Urothelium cell line (cell line): ENCODE measurements around the gene L3HYPDH.
"Not testable (repeated sequence)": the region's sequence is repeated elsewhere in the genome, so short reads cannot be mapped to it uniquely, and the experiment has no call there.

Source experiments
- DNase-seq: peaks from one replicate; pipeline ENCODE4 v3.0.0; 2011; ENCODE audit warnings: low spot score, mixed read lengths
- FAIRE-seq: peaks from 2 replicates; lab custom pipeline; 2011; peaks lifted over from hg19 to GRCh38; lab: Jason Lieb, UNC

Gene L3HYPDH

DNA sequence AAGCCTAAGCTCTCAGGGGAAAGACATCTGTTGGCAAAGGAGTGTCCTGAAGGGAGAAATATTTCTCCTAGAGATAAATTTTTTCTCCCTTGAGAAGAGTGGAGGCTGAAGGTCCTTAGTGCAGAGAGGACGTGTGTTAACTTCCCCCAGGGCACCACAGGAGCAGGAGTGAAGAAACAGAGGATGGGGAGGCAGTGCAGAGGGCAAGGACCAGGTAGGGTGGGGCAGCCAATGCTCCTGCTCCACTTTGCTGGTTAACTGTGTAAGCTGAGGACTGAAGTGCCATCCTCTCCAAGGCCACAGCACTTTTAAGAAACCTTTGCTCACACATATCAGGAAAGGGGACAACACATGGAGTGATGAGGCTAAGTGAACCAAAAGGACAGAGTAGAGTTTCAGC, 4.0 kb downstream of the L3HYPDH start:
- DNase-seq (no peak), FAIRE-seq (no peak)

DNA sequence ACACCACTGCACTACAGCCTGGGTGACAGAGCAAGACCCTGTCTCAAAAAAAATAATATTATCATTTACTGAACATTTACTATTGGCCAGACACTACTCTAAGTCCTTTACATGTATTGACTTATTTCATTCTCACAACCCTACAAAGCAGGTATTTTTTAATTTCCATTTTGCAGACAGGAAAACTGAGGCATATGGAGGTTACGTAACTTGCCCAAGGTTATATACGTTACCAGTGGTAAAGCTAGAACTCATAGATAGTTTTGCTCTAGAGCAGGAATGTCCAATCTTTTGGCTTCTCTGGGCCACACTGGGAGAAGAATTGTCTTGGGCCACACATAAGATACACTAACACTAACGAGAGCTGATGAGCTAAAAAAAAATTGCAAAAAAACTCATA, 5.7 kb downstream of the L3HYPDH start:
- FAIRE-seq (no peak), DNase-seq (no peak)

DNA sequence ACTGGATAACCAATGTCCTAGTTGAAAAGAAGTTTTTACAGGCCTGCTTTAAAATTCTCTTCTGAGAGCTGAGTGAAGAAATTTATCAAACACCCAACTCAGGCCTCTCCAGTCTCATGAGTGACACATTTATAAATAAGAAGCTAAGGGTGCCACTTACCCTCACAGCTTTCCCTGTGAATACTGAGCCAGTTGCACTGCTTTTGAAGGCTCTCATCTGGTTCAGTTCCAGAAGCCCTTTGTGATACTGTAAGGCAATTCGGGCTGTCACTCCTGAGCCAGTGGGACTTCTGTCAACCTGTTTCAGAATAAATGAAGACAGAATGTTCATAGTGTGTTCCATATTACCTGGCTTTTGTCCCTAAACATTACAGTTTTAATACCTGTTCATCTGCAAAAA, 8.5 kb downstream of the L3HYPDH start:
- no peak for DNase-seq
- FAIRE-seq, result no peak

DNA sequence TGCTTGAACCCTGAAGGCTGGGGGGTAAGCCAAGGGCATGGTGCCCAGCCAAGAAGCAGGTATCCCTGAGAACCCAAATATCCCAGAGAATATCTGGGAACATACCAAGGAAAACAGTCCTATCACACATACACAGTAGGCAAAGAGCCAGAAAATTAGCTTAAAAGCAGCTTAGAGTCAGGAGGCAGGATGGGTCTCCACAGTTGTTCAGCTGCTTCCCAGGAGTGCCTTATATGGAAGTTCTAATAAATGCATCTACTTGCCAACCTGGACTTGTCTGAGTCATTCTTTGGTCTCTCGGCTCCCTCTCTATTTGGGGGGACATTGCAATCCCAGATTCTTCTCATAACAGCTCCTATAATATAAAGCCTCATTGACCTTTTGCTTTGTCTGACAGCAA, 10.0 kb downstream of the L3HYPDH start:
- DNase-seq, result no peak
- no peak for FAIRE-seq

DNA sequence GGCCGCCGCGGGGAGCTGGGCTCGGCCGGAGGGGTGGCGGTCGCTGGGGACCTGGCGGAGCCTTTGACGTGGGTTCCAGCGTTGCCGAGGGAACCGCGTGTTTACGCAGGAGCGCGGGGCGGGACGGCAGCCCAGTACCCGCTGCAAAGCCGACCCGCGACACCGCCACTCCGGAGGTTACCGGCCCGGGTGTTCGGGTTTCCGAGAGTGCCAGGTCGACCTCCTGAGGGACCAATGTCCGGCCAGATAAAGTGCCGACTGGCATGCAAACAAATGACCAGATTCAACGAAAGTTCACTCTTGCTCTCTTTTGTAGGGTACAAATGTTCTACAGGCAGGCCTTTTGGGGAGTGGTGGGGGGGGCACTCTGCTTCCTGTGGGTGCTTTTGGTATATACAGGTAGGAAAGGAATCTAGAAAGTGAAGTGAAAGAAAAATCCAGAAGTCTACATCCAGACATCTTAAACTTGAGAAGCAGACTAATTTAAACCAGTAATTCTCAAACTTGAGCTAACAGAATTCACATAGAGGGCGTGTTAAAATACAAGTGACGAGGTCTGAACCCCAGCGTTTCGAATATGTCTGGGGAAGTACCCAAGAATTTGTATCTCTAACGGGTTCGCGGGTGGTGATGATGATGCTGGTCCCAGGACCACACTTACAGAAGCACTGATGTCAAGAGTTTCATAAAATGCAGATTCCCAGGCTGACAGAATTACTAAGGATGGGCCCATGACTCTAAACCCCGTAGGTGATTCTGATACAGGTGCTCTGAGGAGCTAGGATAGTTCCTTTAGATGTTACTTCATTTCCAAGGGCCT, 18.7 kb downstream of the L3HYPDH start, which contains the start of gene GPR135:
Gene GPR135 (minus strand): TSS at position 65 of the 820 bp plus-strand sequence. CDS start 154 bp downstream, outside the sequence.
- DNase-seq (peak; percentile 80), FAIRE-seq (peak; percentile 82)

DNA sequence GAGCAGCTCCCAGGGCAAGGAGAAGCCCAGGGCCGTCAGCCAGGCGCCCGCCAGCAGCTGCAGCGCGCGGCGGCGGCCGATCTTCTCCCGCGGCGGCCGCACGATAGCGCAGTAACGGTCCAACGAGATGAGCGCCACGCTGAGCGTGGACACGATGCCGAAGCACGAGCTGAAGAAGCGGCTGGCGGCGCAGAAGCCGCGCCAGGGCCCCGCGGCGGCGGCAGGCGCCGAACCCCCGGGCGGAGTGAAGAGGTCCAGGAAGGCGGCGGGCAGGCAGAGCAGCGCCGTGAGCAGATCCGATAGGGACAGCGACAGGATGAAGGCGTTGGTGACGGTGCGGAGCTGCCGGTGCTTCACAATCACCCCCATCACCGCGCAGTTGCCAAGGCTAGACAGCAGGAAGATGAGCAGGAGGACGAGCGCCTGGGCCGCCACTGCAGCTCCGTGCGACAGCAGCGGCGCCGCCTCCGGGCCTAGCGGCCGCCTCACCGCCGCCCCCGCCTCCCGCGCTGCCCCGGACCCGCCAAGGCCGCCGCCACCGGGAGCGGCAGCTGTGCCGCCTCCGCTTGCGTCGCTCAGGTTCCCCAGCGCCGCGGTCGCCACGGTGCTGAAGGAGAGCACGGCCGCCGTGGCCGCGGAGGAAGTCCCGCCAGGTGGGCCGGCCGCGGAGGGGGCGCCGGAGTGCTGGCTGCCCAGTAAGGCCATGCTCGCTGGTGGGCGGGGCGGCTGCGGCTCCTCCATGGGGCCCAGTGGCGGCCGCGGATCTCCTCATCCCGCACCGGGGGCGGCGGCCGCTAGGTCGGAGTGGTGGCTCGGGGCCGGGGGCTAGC, 19.5 kb downstream of the L3HYPDH start:
- DNase-seq (peak; percentile 88), FAIRE-seq (no peak)

DNA sequence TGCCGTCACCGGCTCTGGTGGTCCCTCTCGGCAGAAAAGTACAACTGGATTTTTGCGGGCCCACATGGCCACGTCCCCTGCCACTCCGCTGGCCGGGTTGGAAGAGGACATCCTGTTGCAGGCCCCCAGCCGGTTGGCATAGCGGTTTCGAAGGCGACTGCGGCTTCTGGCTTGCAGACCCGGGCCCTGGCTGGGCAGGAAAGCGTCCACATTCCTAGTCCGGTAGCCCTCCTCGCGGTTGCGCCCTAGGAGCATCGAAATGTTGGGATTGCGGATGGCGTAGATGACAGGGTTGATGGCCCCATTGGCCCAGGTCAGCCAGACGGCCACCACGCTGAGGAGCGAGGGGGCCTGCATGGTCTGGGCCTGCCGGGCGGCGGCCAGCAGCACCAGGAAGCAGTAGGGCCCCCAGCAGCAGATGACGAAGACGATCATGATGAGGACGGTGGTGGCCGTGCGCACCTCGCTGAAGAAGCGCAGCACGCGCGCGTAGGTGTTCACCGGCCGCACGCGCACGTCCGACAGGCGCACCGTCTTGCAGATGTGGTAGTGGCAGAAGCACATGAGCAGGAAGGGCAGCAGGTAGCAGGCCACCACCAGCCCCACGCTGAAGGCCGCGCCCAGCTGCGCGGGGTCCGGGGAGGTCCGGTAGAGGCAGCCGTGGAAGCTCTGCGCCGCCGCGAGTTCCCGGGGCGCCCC, 20.3 kb downstream of the L3HYPDH start:
- peak; percentile 76 for FAIRE-seq
- DNase-seq, result no peak

DNA sequence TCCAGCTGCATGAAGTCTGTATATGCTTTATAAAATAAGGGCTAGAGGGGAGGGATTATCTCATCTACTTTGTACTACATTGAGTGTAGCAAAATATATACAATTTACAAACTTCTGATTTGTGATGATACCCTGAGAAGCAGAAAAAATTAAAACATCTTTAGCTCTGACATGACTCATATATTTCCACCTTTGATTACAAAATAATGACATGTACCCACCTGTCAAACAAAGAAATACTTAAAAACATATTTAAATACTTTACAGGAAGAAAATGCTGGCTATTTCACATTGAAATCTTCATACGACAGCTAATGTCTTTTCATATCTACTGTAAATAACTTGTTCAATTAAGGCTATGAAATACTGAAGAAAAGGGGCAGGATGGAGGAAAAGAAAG, 22.3 kb downstream of the L3HYPDH start:
- FAIRE-seq (no peak), DNase-seq (no peak)

DNA sequence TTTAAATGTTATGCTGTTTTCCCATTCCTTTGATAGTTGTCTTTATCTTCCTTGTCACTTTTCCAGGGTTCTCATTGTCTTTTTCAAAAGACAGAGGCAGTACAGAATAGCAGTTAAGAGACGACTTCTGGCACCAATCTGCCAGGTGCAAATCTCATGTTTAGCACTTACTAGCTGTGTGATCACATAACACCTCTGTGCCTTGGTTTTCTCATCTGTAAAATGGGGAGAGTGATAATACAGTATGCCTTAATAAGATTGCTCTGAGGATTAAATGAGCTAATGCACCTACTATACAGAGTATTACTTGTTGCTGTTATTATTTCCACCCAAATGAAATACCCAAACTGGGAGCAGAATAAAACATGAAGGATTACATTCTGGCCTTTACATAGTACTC, 23.8 kb downstream of the L3HYPDH start:
- no peak for FAIRE-seq

DNA sequence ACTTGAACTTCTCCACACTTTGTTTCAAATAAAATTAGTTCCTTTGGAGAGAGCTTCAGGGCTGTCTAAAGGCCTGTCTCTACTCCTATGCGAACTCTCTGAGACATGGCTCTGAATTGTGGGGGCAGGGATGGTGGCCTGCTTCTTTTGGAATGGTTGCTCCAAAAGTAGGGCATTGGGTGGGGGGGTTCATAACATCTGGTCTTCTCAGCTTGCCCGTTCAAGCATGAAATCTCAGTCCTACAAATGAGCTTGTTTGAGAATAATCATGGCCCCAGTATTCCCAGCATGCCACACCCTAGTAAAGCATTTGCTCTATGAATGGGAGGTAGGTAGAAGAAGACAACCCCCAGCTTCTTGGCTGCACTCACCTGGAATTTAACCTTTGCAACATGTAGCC, 25.7 kb downstream of the L3HYPDH start:
- FAIRE-seq (no peak), DNase-seq (no peak)

More for the DNA sequence above, 23.8 kb downstream of the L3HYPDH start:
- no peak for DNase-seq

DNA sequence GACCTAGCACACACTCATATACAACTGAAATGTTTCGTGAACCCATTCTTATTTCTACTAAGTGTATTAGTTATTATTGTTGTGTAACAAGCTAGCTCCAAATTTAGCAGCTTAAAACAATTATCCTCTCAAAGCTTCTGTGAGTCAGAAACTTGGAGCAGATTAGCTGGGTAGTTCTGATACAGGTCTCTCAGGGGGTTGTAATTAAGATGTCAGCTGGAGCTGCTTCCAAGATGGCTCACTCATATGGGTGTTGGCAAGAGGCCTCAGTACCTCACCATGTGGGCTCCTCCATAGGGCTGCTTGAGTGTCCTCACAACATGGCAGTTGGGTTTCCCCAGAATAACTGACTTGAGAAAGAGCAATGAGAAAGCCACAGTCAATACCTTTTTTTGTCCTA, 28.8 kb downstream of the L3HYPDH start:
- no peak for DNase-seq
- no peak for FAIRE-seq

DNA sequence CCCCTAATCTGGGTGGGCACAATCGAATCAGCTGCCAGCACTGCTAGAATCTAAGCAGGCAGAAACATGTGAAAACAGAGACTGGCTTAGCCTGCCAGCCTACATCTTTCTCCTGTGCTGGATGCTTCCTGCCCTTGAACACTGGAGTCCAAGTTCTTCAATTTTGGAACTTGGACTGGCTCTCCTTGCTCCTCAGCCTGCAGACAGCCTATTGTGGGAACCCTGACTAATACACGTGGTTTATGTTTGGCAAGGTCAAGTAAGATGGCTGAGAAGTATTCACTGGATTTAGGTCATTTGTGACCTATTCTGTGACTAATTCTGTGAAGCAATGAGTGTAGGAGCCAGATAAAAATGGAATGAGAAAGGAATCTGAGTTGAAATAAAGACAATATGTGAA, 30.1 kb downstream of the L3HYPDH start:
- peak; percentile 79 for FAIRE-seq
- DNase-seq, result no peak

DNA sequence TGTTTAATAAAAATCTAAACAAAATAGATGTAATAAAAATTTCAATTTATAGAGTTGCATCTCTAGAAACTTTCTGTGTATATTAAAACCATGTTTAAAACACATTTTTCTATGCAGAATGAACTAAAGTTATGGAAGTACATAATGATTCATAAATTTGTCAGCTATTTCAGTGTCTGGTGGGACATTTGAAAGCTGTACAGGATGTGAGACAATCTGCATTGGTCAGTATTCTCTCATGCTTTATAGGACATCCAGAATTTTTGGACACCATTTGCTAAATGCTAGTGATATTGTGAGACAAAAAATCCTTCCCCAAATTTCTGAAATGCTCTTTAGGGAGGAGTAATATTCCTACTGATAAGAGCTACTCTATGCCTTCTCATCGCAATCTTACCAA, 32.4 kb downstream of the L3HYPDH start:
- no peak for DNase-seq
- no peak for FAIRE-seq

DNA sequence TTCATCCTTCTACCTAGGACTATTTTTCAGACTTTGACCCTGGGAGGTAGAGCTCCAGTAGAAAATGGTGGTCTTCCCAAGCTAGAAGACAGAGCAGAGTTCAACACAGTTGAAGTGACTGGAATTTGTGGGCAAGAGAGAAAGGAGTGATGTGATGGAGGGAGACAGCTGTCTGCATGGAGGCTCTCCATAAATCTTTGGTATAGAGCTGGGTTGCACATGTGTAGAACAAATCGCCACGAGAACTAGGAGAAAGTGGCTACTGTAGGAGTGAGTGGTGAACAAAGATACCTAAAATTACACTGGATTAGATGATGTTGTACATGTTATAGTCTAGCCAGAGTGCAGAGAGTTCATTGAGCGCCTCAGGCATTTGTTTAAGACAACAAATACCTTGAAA, 33.5 kb downstream of the L3HYPDH start:
- FAIRE-seq (peak; percentile 30), DNase-seq (no peak)

DNA sequence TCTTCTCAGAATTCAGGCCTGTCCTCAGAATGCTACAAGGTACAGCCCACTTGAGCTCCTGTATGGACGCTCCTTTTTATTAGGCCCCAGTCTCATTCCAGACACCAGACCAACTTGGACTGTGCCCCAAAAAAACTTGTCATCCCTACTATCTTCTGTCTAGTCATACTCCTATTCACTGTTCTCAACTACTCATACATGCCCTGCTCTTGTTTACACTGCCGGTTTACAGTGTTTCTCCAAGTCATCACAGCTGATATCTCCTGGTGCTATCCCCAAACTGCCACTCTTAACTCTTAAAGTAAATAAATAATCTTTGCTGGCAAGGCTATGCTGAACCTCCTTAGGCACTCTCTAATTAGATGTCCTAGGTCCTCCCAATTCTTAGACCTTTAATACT, 35.5 kb downstream of the L3HYPDH start:
- not testable (repeated sequence) for FAIRE-seq, DNase-seq

DNA sequence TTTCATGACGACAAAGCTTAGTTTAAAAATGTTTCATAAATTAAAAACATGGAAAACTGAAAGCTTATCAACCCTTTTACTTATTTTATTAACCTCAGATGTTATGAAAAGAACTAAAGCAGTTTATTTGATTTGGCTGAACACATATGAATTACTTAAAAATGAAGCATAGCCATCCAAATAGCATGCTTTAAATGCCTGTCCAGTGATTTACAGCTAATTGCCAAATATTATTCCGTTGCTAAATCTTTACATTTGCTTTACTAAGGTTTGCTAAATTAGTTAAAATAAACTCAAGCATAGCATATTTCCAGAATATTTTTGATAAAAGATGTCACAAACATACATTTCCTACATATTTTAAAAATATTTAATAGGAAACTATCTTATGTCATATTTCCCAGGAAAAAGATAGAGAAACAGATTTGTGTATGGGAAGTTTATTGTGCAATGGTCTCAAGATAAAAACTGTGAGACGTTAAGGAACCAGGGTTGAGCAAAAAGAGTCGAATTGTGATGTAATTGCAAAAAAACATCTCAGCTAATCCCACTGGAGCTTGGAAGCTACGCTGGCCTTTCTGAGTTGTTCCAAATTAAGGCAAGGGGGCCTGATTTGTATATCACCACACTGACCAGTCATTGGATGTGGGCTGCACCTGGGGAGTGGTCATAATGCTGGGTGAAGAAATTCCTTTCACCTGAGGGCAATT, 44.8 kb downstream of the L3HYPDH start:
- FAIRE-seq, result no peak
- no peak for DNase-seq

DNA sequence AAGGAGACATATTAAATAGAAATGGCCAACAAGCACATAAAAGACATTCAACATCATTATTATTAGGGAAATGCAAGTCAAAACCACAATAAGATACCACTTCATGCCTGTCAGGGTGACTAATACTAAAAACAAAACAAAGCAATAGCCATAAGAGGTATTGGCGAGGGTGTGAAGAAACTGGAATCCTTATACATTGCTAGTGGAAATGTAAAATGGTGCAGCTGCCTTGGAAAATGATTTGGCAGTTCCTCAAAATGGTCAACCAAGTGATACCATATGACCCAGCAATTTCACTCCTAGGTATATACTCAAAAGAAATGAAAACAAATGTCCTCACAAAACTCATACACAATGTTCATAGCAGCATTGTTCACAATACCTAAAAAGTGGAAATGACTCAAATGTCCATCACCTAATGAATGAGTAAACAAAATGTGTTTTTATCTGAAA, 46.0 kb downstream of the L3HYPDH start:
- FAIRE-seq (peak; percentile 5), DNase-seq (no peak)

DNA sequence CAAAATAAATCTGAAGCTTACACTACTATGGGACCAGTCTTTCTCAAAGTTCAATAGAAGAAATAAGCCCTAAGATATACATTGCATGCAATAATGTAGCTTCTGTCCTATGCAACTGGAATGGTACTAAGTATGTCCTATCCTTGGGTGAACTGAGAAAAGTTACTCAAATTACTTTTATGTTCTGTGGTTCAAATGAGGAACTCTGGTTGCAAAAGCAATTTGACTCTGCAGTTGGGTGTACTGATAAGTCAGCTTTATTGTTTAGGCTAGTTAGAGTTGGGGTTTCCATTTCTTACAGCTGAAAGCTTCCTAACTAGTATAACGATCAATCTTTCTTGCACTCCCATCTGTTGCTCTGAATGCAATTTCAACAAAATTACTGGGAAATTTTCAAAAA, 48.2 kb downstream of the L3HYPDH start:
- DNase-seq (no peak), FAIRE-seq (no peak)

DNA sequence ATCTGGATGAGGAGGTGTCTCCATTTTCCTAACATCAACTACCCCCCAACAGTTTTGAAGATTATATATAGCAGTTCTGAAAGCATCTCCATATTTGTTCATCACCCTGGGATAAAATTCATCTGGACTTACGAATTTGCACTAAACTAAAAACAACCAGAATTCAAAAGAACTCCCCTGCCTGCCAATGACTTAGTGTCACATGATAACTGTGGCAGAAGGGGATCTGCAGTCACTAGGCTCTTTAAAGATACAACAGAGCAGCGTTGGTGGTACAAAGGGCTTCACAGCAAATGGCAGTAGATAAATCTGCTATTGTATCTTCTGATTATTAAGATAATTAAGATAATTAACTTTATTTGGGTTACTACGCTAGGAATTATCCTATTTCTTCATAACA, 49.1 kb downstream of the L3HYPDH start:
- no peak for DNase-seq
- no peak for FAIRE-seq

DNA sequence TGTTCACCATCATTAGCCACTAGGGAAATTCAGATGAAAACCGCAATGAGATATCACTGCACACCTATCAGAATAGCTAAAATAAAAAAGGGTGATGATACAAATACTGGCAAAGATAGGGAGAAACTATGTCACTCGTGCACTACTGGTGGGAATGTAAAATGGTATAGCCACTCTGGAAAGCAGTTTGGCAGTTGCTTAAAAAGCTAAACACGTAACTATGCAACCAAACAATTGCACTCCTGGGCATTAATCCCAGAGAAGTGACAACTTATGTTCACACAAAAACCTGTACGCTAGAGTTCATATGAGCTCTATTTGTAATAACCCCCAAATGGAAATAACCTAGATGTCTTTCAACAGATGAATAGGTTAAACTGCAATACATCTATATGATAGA, 54.4 kb downstream of the L3HYPDH start:
- FAIRE-seq, result no peak

DNA sequence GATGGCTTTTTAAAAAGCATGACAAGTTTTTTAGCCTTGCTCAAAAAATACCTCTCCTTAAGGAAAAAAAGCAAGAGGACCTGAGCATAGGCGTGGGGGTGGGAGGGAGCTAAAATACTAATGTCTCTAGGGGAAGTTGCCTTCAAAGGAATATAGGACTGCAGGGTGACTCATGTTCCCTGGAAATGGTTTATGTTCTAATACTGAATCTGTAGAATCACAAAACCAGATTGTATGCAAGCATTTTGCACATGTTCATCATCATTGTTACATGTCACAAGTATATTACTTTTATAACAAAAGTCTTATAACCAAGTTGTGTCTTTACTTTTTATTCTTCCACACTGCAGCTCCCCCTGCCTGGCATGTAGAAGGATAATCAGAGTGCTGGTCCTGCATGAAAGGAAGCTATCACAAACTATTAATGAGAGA, 55.6 kb downstream of the L3HYPDH start:
- DNase-seq, result no peak
- no peak for FAIRE-seq

More for the DNA sequence above, 54.4 kb downstream of the L3HYPDH start:
- DNase-seq, result no peak
